ENCODE measurements around the gene CD248. TPM values are rescaled to one million over a fixed set of nuclear protein-coding genes. Genes with fewer than 3 reads are reported as not detected.
A peak's percentile ranks its signal among the peaks of the same experiment; 100 is the strongest.
"Not testable (repeated sequence)": the region's sequence is repeated elsewhere in the genome, so short reads cannot be mapped to it uniquely, and the experiment has no call there.

CD248 gene
- total and polyA plus RNA-seq, 11 donors = 6.0 to 33.1 (median 11.8) TPM

DNA sequence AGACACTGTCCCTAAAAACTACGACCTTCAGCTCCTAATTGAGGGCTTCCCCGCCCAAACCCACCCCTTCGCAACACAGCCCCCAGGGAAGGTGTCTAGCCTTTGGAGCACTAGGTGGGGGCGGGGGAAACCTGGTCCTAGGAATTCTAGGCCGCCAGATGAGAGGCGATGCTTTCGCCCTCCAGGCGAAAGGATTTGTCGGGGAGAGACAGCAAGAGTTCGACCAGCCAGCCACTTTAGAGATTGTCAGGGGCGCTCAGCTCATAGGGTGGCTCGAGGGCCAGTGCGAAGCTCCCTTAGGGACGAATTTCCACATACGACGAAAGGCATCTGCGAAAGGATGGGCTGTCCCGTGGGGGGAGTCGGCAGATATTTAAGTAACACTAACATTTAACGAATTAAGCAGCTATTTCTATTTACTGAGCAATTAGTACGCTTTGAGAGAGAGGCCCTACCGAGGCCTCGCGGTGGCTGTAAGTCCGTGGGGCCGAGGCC, 5.3 kb downstream of the CD248 start:
- H3K4me1 ChIP-seq = peaks cover 0 to 31% (median 14%) of the 10 kb centered on the region in 12 donors
- no peak for TF ChIP-seq POLR2A (IDR thresholded peaks at IDR 0.05)
- TF ChIP-seq, protein P1, sequence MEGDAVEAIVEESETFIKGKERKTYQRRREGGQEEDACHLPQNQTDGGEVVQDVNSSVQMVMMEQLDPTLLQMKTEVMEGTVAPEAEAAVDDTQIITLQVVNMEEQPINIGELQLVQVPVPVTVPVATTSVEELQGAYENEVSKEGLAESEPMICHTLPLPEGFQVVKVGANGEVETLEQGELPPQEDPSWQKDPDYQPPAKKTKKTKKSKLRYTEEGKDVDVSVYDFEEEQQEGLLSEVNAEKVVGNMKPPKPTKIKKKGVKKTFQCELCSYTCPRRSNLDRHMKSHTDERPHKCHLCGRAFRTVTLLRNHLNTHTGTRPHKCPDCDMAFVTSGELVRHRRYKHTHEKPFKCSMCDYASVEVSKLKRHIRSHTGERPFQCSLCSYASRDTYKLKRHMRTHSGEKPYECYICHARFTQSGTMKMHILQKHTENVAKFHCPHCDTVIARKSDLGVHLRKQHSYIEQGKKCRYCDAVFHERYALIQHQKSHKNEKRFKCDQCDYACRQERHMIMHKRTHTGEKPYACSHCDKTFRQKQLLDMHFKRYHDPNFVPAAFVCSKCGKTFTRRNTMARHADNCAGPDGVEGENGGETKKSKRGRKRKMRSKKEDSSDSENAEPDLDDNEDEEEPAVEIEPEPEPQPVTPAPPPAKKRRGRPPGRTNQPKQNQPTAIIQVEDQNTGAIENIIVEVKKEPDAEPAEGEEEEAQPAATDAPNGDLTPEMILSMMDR (IDR thresholded peaks at IDR 0.05) = peak in 5 of 12 donors; percentile 87 to 99 (median 90)
- intact Hi-C loops (cut with DNase I) = loop anchor here in 9 of 10 donors (1.0 to 5.0 kb wide), 5 partner anchors 17 to 366 kb away; partner anchors contain the start of genes B4GAT1 (in 3 of the 9), BRMS1 (in 3 of the 9) and RBM4B (in 1 of the 9)
- no peaks in the 10 kb centered on the region for H3K36me3 ChIP-seq
- H3K27ac ChIP-seq = peak overlapping the region; percentile 25 to 94 (median 84)
- peak in 1 of 5 donors; percentile 36 for DNase-seq
- H3K27me3 ChIP-seq = no peaks in the 10 kb centered on the region
- no peaks in the 10 kb centered on the region for H3K9me3 ChIP-seq
- ATAC-seq = no peak
- H3K4me3 ChIP-seq = peak overlapping the region in 11 of 12 donors; percentile 18 to 66 (median 62)
- 23 to 24% (median 23%) methylated on average over 24 to 26 of the region's 26 CpGs for WGBS, 4 donors

DNA sequence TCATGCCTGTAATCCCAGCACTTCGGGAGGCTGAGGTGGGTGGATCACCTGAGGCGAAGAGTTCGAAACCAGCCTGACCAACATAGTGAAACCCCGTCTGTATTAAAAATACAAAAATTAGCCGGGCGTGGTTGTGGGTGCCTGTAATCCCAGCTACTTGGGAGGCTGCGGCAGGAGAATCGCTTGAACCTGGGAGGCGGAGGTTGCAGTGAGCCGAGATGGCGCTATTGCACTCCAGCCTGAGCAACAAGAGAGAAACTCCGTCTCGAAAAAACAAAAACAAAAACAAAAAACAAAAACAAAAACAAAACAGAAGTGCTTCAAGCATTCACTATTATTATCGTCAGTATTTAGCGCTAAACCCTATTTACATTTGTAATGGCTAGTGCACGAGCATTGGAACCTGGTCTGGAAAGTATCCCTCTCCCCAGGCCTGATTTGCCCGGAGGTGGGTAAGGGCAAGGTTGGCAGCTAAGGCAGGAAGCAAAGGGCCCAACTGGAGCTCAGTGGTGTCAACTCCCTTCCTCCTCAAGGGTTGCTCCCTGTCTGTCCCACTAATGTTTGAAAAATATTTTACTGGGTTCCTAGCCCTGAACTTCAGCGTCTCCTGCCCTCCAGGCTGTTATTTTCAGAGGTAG, 5.9 kb downstream of the CD248 start:
- DNase-seq, H3K27me3 ChIP-seq, H3K36me3 ChIP-seq, H3K9me3 ChIP-seq, H3K4me3 ChIP-seq, ATAC-seq: not testable (repeated sequence)
- H3K4me1 ChIP-seq = peaks cover 0 to 26% (median 9%) of the 10 kb centered on the region in 12 donors
- H3K27ac ChIP-seq = peak overlapping the region in 1 of 12 donors; percentile 94
- 82 to 85% (median 83%) methylated on average over 18 of the region's 18 CpGs for WGBS, 4 donors
- intact Hi-C loops (cut with DNase I) = loop anchor here in 9 of 10 donors (1.0 to 5.0 kb wide), 5 partner anchors 18 to 366 kb away; partner anchors contain the start of genes B4GAT1 (in 3 of the 9), BRMS1 (in 3 of the 9) and RBM4B (in 1 of the 9)

DNA sequence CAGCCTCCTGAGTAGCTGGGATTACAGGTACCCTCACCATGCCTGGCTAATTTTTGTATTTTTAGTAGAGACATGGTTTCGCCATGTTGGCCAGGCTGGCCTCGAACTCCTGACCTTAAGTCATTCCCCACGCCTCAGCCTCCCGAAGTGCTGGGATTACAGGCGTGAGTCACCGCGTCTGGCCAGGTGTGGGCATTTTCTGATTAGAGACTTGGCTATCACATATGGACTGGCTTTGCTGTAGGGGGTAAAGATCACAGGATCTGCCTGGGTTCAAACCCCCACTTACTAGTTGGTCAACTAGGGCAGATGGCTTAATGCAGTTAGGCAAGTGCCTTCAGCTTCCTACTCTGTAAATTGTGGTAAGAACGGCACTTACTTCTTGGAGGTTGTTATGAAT, 6.5 kb downstream of the CD248 start:
- no peak for DNase-seq
- no peak overlapping the region for H3K4me3 ChIP-seq
- intact Hi-C loops (cut with DNase I) = loop anchor here in 8 of 10 donors (2.0 to 5.0 kb wide), 4 partner anchors 18 to 367 kb away; partner anchors contain the start of genes B4GAT1 (in 3 of the 8), BRMS1 (in 3 of the 8) and RBM4B (in 1 of the 8)
- H3K27ac ChIP-seq = no peak overlapping the region
- ATAC-seq = no peak
- no peaks in the 10 kb centered on the region for H3K27me3 ChIP-seq
- 71 to 84% (median 83%) methylated on average over 8 of the region's 8 CpGs for WGBS, 4 donors
- no peaks in the 10 kb centered on the region for H3K36me3 ChIP-seq
- peaks cover 0 to 24% (median 9%) of the 10 kb centered on the region in 12 donors for H3K4me1 ChIP-seq
- TF ChIP-seq POLR2A (IDR thresholded peaks at IDR 0.05) = no peak
- TF ChIP-seq, protein P1 (IDR thresholded peaks at IDR 0.05) = no peak
- no peaks in the 10 kb centered on the region for H3K9me3 ChIP-seq

DNA sequence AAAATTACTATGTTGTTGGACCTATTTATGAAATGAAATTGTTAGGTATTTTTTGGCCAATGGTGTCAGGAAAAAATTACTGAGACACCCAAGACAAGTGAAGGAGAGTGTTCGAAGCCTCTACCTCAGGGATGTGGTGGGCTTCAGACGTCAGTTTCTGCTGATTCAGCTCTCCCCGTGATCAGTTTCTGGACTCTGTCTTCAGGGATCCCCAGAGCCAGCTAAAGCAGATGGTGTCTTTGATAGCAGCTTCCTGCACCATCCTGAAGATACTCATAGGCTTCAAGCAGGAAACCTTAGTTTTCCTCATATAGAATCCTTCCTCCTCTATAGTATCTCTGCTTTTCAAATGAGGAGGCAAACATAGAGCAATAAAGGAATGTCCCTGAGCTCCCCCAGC, 7.4 kb downstream of the CD248 start:
- no peak overlapping the region for H3K4me3 ChIP-seq
- no peak for DNase-seq
- no peak overlapping the region for H3K27ac ChIP-seq
- no peaks in the 10 kb centered on the region for H3K36me3 ChIP-seq
- H3K4me1 ChIP-seq = peaks cover 0 to 19% (median 9%) of the 10 kb centered on the region in 12 donors
- no peaks in the 10 kb centered on the region for H3K9me3 ChIP-seq
- TF ChIP-seq, protein P1 (IDR thresholded peaks at IDR 0.05) = no peak
- no peak for TF ChIP-seq POLR2A (IDR thresholded peaks at IDR 0.05)
- no peaks in the 10 kb centered on the region for H3K27me3 ChIP-seq
- intact Hi-C loops (cut with DNase I) = loop anchor here in 2 of 10 donors (5.0 kb wide), 1 partner anchor 33 kb away; no protein-coding TSS in a partner anchor
- ATAC-seq = no peak
- 44 to 48% (median 45%) methylated on average over 3 of the region's 3 CpGs for WGBS, 4 donors

Data from heart left ventricle (tissue), 16 donors.